ENCODE results near the gene SEC61A1. TPM values are rescaled to one million over a fixed set of nuclear protein-coding genes. Genes with fewer than 3 reads are reported as not detected.

The SEC61A1 gene
- total RNA-seq, 1 experiment from 2014 or later: 178 TPM

DNA sequence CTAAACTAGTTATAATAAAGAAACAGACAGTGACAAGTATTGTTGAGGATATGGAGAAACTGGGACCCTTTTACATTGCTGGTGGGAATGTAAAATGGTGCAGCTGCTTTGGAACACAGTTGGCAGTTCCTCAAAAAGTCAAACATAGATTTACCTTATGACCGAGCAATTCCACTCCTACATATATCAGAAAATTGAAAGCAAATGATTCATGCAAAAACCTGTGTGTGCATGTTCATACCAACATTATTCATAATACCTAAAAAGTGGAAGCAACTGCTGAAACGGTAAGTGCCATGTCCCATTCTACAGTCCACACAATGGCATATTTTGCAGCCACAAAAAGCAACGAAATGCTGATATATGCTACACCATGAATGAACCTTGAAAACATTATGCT, 12.2 kb upstream of the SEC61A1 start:
- Mint-ChIP-seq H3K9me3 (ENCODE audit: unreplicated experiment) (no peaks in the 10 kb centered on the region), H3K27ac (ENCODE audit: unreplicated experiment) (no peak overlapping the region), H3K4me3 (ENCODE audit: unreplicated experiment) (no peak overlapping the region), H3K27me3 (ENCODE audit: insufficient read depth, unreplicated experiment) (peaks cover 8% of the 10 kb centered on the region), H3K36me3 (ENCODE audit: insufficient read depth, unreplicated experiment) (no peaks in the 10 kb centered on the region), H3K4me1 (ENCODE audit: low read depth, unreplicated experiment) (no peaks in the 10 kb centered on the region)
- no TSS peak for BruUV-seq (replicated peaks)
- Histone ChIP-seq H3K36me3 (ENCODE audit: control insufficient read depth, insufficient read depth, low read length) (no peaks in the 10 kb centered on the region), H3K4me1 (no peaks in the 10 kb centered on the region), H3K27me3 (replicated peaks; ENCODE audit: control insufficient read depth, insufficient read depth, low read length) (no peaks in the 10 kb centered on the region), H3K9me3 (no peaks in the 10 kb centered on the region), H3K4me3 (ENCODE audit: low read depth, low read length) (no peak overlapping the region)
- TF ChIP-seq, protein P1, sequence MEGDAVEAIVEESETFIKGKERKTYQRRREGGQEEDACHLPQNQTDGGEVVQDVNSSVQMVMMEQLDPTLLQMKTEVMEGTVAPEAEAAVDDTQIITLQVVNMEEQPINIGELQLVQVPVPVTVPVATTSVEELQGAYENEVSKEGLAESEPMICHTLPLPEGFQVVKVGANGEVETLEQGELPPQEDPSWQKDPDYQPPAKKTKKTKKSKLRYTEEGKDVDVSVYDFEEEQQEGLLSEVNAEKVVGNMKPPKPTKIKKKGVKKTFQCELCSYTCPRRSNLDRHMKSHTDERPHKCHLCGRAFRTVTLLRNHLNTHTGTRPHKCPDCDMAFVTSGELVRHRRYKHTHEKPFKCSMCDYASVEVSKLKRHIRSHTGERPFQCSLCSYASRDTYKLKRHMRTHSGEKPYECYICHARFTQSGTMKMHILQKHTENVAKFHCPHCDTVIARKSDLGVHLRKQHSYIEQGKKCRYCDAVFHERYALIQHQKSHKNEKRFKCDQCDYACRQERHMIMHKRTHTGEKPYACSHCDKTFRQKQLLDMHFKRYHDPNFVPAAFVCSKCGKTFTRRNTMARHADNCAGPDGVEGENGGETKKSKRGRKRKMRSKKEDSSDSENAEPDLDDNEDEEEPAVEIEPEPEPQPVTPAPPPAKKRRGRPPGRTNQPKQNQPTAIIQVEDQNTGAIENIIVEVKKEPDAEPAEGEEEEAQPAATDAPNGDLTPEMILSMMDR (IDR thresholded peaks at IDR 0.05; ENCODE audit: insufficient read depth in 1 of 2, low read depth in 1 of 2, low read length in 1 of 2, severe bottlenecking in 1 of 2, unreplicated experiment in 1 of 2): no peak
- CTCF ChIA-PET: no interaction called here
- POLR2A ChIA-PET: no interaction called here
- intact Hi-C loops (cut with micrococcal nuclease; ENCODE audit: unreplicated experiment): no loop called here
- no peak for DNase-seq

DNA sequence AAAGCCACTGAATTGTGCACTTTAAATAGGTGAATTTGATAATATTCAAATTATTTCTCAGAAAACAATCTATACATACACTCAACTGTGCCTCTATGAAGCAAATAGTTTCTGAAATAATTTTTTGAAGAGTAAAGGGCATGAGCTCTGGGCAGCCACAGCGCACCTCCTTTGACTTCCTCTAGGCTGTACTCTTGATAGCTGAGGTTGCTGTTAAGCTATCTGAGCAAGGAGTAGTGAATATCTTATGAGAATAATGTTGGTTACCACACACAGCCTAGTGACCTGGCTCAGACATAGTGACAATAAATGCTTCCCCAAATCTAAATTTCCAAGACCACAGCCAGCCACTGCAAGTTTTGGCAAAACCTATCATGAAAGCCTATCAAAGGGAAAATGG, 11.6 kb upstream of the SEC61A1 start:
- Mint-ChIP-seq H3K9me3 (ENCODE audit: unreplicated experiment) (no peaks in the 10 kb centered on the region), H3K27me3 (ENCODE audit: insufficient read depth, unreplicated experiment) (peaks cover 8% of the 10 kb centered on the region), H3K36me3 (ENCODE audit: insufficient read depth, unreplicated experiment) (no peaks in the 10 kb centered on the region), H3K4me3 (ENCODE audit: unreplicated experiment) (no peak overlapping the region), H3K4me1 (ENCODE audit: low read depth, unreplicated experiment) (no peaks in the 10 kb centered on the region), H3K27ac (ENCODE audit: unreplicated experiment) (no peak overlapping the region)
- intact Hi-C loops (cut with micrococcal nuclease; ENCODE audit: unreplicated experiment): no loop called here
- DNase-seq: no peak
- BruUV-seq (replicated peaks): no TSS peak
- ChIA-PET CTCF (no interaction called here), POLR2A (no interaction called here)
- Histone ChIP-seq H3K4me3 (ENCODE audit: low read depth, low read length) (no peak overlapping the region), H3K9me3 (no peaks in the 10 kb centered on the region), H3K36me3 (ENCODE audit: control insufficient read depth, insufficient read depth, low read length) (no peaks in the 10 kb centered on the region), H3K27me3 (replicated peaks; ENCODE audit: control insufficient read depth, insufficient read depth, low read length) (no peaks in the 10 kb centered on the region), H3K4me1 (no peaks in the 10 kb centered on the region)
- TF ChIP-seq, protein P1 (IDR thresholded peaks at IDR 0.05; ENCODE audit: insufficient read depth in 1 of 2, low read depth in 1 of 2, low read length in 1 of 2, severe bottlenecking in 1 of 2, unreplicated experiment in 1 of 2): no peak

DNA sequence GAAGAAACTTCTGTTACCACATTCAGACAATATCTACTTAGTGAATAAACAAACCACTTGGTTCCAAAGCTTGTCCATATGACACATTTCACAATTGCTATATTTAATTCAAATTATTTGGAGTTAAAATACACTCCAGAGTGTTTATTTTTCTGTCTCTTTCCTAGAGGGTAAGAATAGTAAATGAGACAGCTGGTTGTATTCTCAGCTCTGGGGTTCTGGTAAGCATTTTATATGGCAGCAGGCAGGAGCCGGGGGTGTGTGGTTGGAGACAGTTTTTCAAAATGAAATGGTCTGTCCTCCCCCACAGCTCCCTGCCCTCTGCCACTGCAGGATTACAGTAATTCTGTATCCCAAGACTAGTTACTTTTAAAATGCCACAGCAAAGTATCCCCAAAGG, 10.9 kb upstream of the SEC61A1 start:
- H3K36me3 Mint-ChIP-seq (ENCODE audit: insufficient read depth, unreplicated experiment): no peaks in the 10 kb centered on the region
- TF ChIP-seq, protein P1 (IDR thresholded peaks at IDR 0.05; ENCODE audit: insufficient read depth in 1 of 2, low read depth in 1 of 2, low read length in 1 of 2, severe bottlenecking in 1 of 2, unreplicated experiment in 1 of 2): no peak
- no peaks in the 10 kb centered on the region for H3K4me1 Mint-ChIP-seq (ENCODE audit: low read depth, unreplicated experiment)
- no peak overlapping the region for H3K27ac Mint-ChIP-seq (ENCODE audit: unreplicated experiment)
- peaks cover 8% of the 10 kb centered on the region for H3K27me3 Mint-ChIP-seq (ENCODE audit: insufficient read depth, unreplicated experiment)
- Histone ChIP-seq H3K4me3 (ENCODE audit: low read depth, low read length) (no peak overlapping the region), H3K4me1 (no peaks in the 10 kb centered on the region), H3K9me3 (no peaks in the 10 kb centered on the region), H3K36me3 (ENCODE audit: control insufficient read depth, insufficient read depth, low read length) (no peaks in the 10 kb centered on the region), H3K27me3 (replicated peaks; ENCODE audit: control insufficient read depth, insufficient read depth, low read length) (no peaks in the 10 kb centered on the region)
- intact Hi-C loops (cut with micrococcal nuclease; ENCODE audit: unreplicated experiment): no loop called here
- ChIA-PET POLR2A (no interaction called here), CTCF (no interaction called here)
- DNase-seq: no peak
- BruUV-seq (replicated peaks): no TSS peak
- no peaks in the 10 kb centered on the region for H3K9me3 Mint-ChIP-seq (ENCODE audit: unreplicated experiment)
- H3K4me3 Mint-ChIP-seq (ENCODE audit: unreplicated experiment): no peak overlapping the region
